HEK293 (cell line): Measurements from ENCODE around the gene TMEM164.

ENCODE experiments used
- CTCF ChIA-PET: fragments of 350-600 bp; formaldehyde crosslinking; extraction: SDS; loops from one replicate; lab custom pipeline; 2021; ENCODE audit warnings: antibody characterized with exemption; lab: Yijun Ruan, JAX
- POLR2A ChIA-PET: fragments of 300-600 bp; formaldehyde crosslinking; extraction: SDS; loops from one replicate; lab custom pipeline; 2020; ENCODE audit warnings: antibody characterized with exemption, inconsistent platforms; lab: Yijun Ruan, JAX
- H3K27ac ChIP-seq: fragments of 200-500 bp; sonication (Bioruptor generic); 2 replicates; pipeline ENCODE4 v1.5.1; 2014; ENCODE audit warnings: low read depth, low read length, control low read depth, inconsistent platforms; ENCODE audit errors: extremely low read depth
- H3K36me3 ChIP-seq, 2 experiments: fragments of 200-500 bp in 1 of 2; sonication (Bioruptor generic) in 1 of 2; 1 replicate in 1 of 2; 2 replicates in 1 of 2; pipeline ENCODE4 v1.5.1; 2014 to 2017; ENCODE audit warnings: inconsistent platforms in 2 of 2, low read length in 2 of 2; ENCODE audit not compliant: control insufficient read depth in 2 of 2, insufficient read depth in 1 of 2
- H3K4me1 ChIP-seq: fragments of 200-500 bp; sonication (Bioruptor generic); 2 replicates; pipeline ENCODE4 v1.5.1; 2014; ENCODE audit warnings: mild to moderate bottlenecking, low read length, inconsistent platforms; ENCODE audit not compliant: control insufficient read depth, insufficient read depth
- H3K4me3 ChIP-seq: 2 replicates; pipeline ENCODE4 v1.5.1; 2011; ENCODE audit warnings: low read depth, mild to moderate bottlenecking, control low read depth, low read length, moderate library complexity
- H3K9me3 ChIP-seq: fragments of 200-500 bp; sonication (Bioruptor generic); 2 replicates; pipeline ENCODE4 v1.5.1; 2014; ENCODE audit warnings: low read depth, low read length, inconsistent platforms; ENCODE audit not compliant: control insufficient read depth, insufficient read depth
- EGR2 ChIP-seq: fragments of 450-650 bp; formaldehyde crosslinking; IDR thresholded peaks from 2 replicates; pipeline ENCODE4 v1.5.1; 2016; ENCODE audit warnings: low read depth, missing biosample characterization, missing genetic modification characterization
- KLF9 ChIP-seq: fragments of 450-650 bp; formaldehyde crosslinking; IDR thresholded peaks from 2 replicates; pipeline ENCODE4 v1.5.1; 2016; ENCODE audit warnings: missing biosample characterization, missing genetic modification characterization, low read depth
- OSR2 ChIP-seq: fragments of 450-650 bp; formaldehyde crosslinking; IDR thresholded peaks from 2 replicates; pipeline ENCODE4 v1.5.1; 2016; ENCODE audit warnings: missing biosample characterization, missing genetic modification characterization
- SCRT1 ChIP-seq: fragments of 450-650 bp; formaldehyde crosslinking; IDR thresholded peaks from 2 replicates; pipeline ENCODE4 v1.5.1; 2016; ENCODE audit warnings: missing biosample characterization, missing genetic modification characterization, borderline replicate concordance
- ZBTB48 ChIP-seq: fragments of 450-650 bp; formaldehyde crosslinking; IDR thresholded peaks from 2 replicates; pipeline ENCODE4 v1.5.1; 2016; ENCODE audit warnings: missing biosample characterization, missing genetic modification characterization
- ZBTB8A ChIP-seq: fragments of 450-650 bp; formaldehyde crosslinking; IDR thresholded peaks from 2 replicates; pipeline ENCODE4 v1.5.1; 2016; ENCODE audit warnings: missing biosample characterization, missing genetic modification characterization
- ZNF114 ChIP-seq: fragments of 450-650 bp; formaldehyde crosslinking; IDR thresholded peaks from 2 replicates; pipeline ENCODE4 v1.5.0; 2017; ENCODE audit warnings: missing biosample characterization, missing genetic modification characterization
- ZNF138 ChIP-seq: fragments of 450-650 bp; formaldehyde crosslinking; IDR thresholded peaks from 2 replicates; pipeline ENCODE4 v1.5.1; 2016; ENCODE audit warnings: missing biosample characterization, missing genetic modification characterization, borderline replicate concordance
- ZNF155 ChIP-seq: fragments of 450-650 bp; formaldehyde crosslinking; IDR thresholded peaks from 2 replicates; pipeline ENCODE4 v1.5.1; 2016; ENCODE audit warnings: missing biosample characterization, missing genetic modification characterization
- ZNF175 ChIP-seq: fragments of 450-650 bp; formaldehyde crosslinking; IDR thresholded peaks from 2 replicates; pipeline ENCODE4 v1.5.1; 2016; ENCODE audit warnings: missing biosample characterization, missing genetic modification characterization
- ZNF23 ChIP-seq: fragments of 450-650 bp; formaldehyde crosslinking; IDR thresholded peaks from 2 replicates; pipeline ENCODE4 v1.5.1; 2016; ENCODE audit warnings: missing biosample characterization, missing genetic modification characterization, borderline replicate concordance
- ZNF274 ChIP-seq, 2 experiments: fragments of 200-500 bp in 1 of 2; fragments of 450-650 bp in 1 of 2; sonication (Bioruptor generic) in 1 of 2; formaldehyde crosslinking in 1 of 2; IDR thresholded peaks; 2 replicates each; pipeline versions ENCODE4 v1.5.1 to v1.6.1; 2014 to 2016; ENCODE audit warnings: borderline replicate concordance in 1 of 2, inconsistent platforms in 1 of 2, low read length in 1 of 2, missing biosample characterization in 1 of 2, missing genetic modification characterization in 1 of 2
- ZNF391 ChIP-seq: fragments of 450-650 bp; formaldehyde crosslinking; IDR thresholded peaks from 2 replicates; pipeline ENCODE4 v1.5.1; 2016; ENCODE audit warnings: low read depth, missing biosample characterization, missing genetic modification characterization, borderline replicate concordance
- ZNF404 ChIP-seq: fragments of 450-650 bp; formaldehyde crosslinking; IDR thresholded peaks from 2 replicates; pipeline ENCODE4 v1.5.1; 2017; ENCODE audit warnings: missing biosample characterization, missing genetic modification characterization
- ZNF544 ChIP-seq: fragments of 450-650 bp; formaldehyde crosslinking; IDR thresholded peaks from 2 replicates; pipeline ENCODE4 v1.5.0; 2017; ENCODE audit warnings: missing biosample characterization, missing genetic modification characterization
- ZNF549 ChIP-seq: fragments of 450-650 bp; IDR thresholded peaks from 2 replicates; pipeline ENCODE4 v1.5.1; 2018; ENCODE audit warnings: missing biosample characterization, missing genetic modification characterization, mild to moderate bottlenecking, inconsistent platforms, moderate library complexity
- ZNF600 ChIP-seq: fragments of 450-650 bp; formaldehyde crosslinking; IDR thresholded peaks from 2 replicates; pipeline ENCODE4 v1.5.1; 2016; ENCODE audit warnings: missing biosample characterization, missing genetic modification characterization
- ZNF660 ChIP-seq: fragments of 450-650 bp; IDR thresholded peaks from 2 replicates; pipeline ENCODE4 v1.5.1; 2018; ENCODE audit warnings: missing biosample characterization, mild to moderate bottlenecking, missing genetic modification characterization
- ZNF670 ChIP-seq: fragments of 450-650 bp; formaldehyde crosslinking; IDR thresholded peaks from 2 replicates; pipeline ENCODE4 v1.5.1; 2016; ENCODE audit warnings: missing biosample characterization, missing genetic modification characterization, low read depth
- ZNF76 ChIP-seq: fragments of 450-650 bp; formaldehyde crosslinking; IDR thresholded peaks from 2 replicates; pipeline ENCODE4; 2016; ENCODE audit warnings: low read depth, missing biosample characterization, missing genetic modification characterization, borderline replicate concordance
- ZNF791 ChIP-seq: fragments of 450-650 bp; formaldehyde crosslinking; IDR thresholded peaks from 2 replicates; pipeline ENCODE4 v1.5.1; 2016; ENCODE audit warnings: missing biosample characterization, missing genetic modification characterization
- ZNF843 ChIP-seq: fragments of 450-650 bp; formaldehyde crosslinking; IDR thresholded peaks from 2 replicates; pipeline ENCODE4 v1.5.1; 2016; ENCODE audit warnings: missing biosample characterization, missing genetic modification characterization
- ZSCAN30 ChIP-seq: fragments of 450-650 bp; IDR thresholded peaks from 2 replicates; pipeline ENCODE4 v1.5.1; 2018; ENCODE audit warnings: missing biosample characterization, mild to moderate bottlenecking, missing genetic modification characterization, moderate library complexity
- TF ChIP-seq, protein P1 (sequence below): fragments of 450-650 bp; formaldehyde crosslinking; IDR thresholded peaks from 2 replicates; pipeline ENCODE4 v1.5.1; 2016; ENCODE audit warnings: missing biosample characterization, missing genetic modification characterization
- TF ChIP-seq, protein P2 (sequence below): fragments of 450-650 bp; formaldehyde crosslinking; IDR thresholded peaks from 2 replicates; pipeline ENCODE4 v1.5.1; 2016; ENCODE audit warnings: missing biosample characterization, missing genetic modification characterization
- TF ChIP-seq, protein P3 (sequence below): fragments of 450-650 bp; formaldehyde crosslinking; IDR thresholded peaks from 2 replicates; pipeline ENCODE4 v1.5.1; 2016; ENCODE audit warnings: missing biosample characterization, missing genetic modification characterization

TMEM164 gene

DNA sequence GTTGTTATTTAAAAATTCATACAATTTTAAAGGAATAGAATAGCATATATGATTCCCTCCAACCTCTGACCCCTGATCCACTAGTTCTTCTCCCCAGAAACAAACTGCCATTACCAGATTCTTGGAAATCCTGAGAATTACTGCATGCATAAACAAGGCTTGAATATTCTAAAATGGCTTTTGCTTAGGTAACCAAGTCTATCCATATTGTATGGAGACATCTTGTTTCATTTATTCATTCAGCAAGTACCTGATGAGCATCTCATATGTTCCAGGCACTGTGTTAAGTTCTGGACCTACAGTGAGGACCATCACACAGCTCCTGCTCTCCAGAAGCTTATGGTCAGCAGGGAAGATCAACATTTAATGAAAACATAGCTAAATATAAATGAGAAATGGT lies 49.4 kb downstream of the TMEM164 start:
- TF ChIP-seq ZNF544, result no peak
- TF ChIP-seq SCRT1 (tag by site-specific recombination), result no peak
- TF ChIP-seq, protein P1, sequence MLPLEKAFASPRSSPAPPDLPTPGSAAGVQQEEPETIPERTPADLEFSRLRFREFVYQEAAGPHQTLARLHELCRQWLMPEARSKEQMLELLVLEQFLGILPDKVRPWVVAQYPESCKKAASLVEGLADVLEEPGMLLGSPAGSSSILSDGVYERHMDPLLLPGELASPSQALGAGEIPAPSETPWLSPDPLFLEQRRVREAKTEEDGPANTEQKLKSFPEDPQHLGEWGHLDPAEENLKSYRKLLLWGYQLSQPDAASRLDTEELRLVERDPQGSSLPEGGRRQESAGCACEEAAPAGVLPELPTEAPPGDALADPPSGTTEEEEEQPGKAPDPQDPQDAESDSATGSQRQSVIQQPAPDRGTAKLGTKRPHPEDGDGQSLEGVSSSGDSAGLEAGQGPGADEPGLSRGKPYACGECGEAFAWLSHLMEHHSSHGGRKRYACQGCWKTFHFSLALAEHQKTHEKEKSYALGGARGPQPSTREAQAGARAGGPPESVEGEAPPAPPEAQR (tag by site-specific recombination), result no peak
- no peak for TF ChIP-seq ZNF23 (tag by site-specific recombination)
- no peak for TF ChIP-seq ZBTB8A
- no peak for TF ChIP-seq ZNF660
- no peak for TF ChIP-seq ZNF600 (tag by site-specific recombination)
- no peak for TF ChIP-seq ZNF76
- no peak for TF ChIP-seq ZNF155 (tag by site-specific recombination)
- TF ChIP-seq KLF9 (tag by site-specific recombination), result no peak
- TF ChIP-seq ZNF274 (IDR thresholded peaks at IDR 0.05; ENCODE audit: low read length), result no peak
- no peak for TF ChIP-seq ZNF274 (tag by site-specific recombination; IDR thresholded peaks at IDR 0.05; ENCODE audit: borderline replicate concordance)
- no peak for TF ChIP-seq ZNF391 (tag by site-specific recombination)
- TF ChIP-seq, protein P2, sequence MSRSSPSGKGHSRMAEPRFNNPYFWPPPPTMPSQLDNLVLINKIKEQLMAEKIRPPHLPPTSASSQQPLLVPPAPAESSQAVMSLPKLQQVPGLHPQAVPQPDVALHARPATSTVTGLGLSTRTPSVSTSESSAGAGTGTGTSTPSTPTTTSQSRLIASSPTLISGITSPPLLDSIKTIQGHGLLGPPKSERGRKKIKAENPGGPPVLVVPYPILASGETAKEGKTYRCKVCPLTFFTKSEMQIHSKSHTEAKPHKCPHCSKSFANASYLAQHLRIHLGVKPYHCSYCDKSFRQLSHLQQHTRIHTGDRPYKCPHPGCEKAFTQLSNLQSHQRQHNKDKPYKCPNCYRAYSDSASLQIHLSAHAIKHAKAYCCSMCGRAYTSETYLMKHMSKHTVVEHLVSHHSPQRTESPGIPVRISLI (tag by site-specific recombination), result no peak
- TF ChIP-seq ZNF791 (tag by site-specific recombination), result no peak
- no peak for TF ChIP-seq ZNF114 (tag by site-specific recombination)
- TF ChIP-seq ZNF843 (tag by site-specific recombination), result no peak
- no peak for TF ChIP-seq OSR2
- TF ChIP-seq ZNF175, result no peak
- TF ChIP-seq ZSCAN30 (tag by site-specific recombination), result no peak
- no peak for TF ChIP-seq ZBTB48 (tag by site-specific recombination)

DNA sequence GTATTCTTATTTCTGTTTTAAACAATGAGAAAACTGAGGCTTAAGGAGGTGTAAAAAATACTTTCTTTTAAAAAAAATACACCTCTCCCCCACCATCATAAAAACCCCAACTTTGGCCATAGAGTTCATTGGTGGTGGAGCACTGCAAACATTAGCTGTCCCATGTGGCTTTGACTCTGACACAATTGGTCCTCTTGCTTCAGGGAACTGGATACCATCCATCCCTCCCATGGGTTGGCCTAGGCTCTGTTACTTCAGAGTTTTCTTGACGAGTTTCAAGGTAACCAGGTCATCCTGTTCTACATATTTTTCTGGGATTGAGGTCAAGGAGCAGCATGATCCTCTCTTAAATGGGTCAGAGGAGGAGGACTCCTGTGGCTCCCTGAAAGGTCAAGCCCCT lies 50.5 kb downstream of the TMEM164 start:
- TF ChIP-seq ZNF670 (tag by site-specific recombination) (no peak), ZNF138 (tag by site-specific recombination) (no peak), ZNF404 (tag by site-specific recombination) (no peak), ZNF549 (tag by site-specific recombination) (no peak), EGR2 (tag by site-specific recombination) (no peak)
- TF ChIP-seq, protein P3, sequence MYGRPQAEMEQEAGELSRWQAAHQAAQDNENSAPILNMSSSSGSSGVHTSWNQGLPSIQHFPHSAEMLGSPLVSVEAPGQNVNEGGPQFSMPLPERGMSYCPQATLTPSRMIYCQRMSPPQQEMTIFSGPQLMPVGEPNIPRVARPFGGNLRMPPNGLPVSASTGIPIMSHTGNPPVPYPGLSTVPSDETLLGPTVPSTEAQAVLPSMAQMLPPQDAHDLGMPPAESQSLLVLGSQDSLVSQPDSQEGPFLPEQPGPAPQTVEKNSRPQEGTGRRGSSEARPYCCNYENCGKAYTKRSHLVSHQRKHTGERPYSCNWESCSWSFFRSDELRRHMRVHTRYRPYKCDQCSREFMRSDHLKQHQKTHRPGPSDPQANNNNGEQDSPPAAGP (tag by site-specific recombination), result no peak
- no peaks in the 10 kb centered on the region for H3K4me1 ChIP-seq
- no peaks in the 10 kb centered on the region for H3K9me3 ChIP-seq
- CTCF ChIA-PET, result interaction anchor here (1.4 kb wide), 1 partner anchor 93 kb away, joined by 3 read pairs; no protein-coding TSS in a partner anchor
- peaks cover 0 to 7% of the 10 kb centered on the region in 2 experiments; a peak in 2 of 3 replicates for H3K36me3 ChIP-seq
- H3K27ac ChIP-seq, result no peak overlapping the region
- no peak overlapping the region for H3K4me3 ChIP-seq
- POLR2A ChIA-PET, result no interaction called here

More for the DNA sequence above, 49.4 kb downstream of the TMEM164 start:
- H3K27ac ChIP-seq, result no peak overlapping the region
- ChIA-PET CTCF (interaction anchor here (0.6 to 1.4 kb wide), 3 partner anchors 94 to 142 kb away, joined by 3 to 4 read pairs (median 3); no protein-coding TSS in a partner anchor), POLR2A (no interaction called here)
- peaks cover 0 to 7% of the 10 kb centered on the region in 2 experiments; a peak in 2 of 3 replicates for H3K36me3 ChIP-seq
- H3K9me3 ChIP-seq, result no peaks in the 10 kb centered on the region
- no peaks in the 10 kb centered on the region for H3K4me1 ChIP-seq
- no peak overlapping the region for H3K4me3 ChIP-seq
